HepG2 (cell line): Measurements from ENCODE around the gene KDM8. TPM values are rescaled to one million over a fixed set of nuclear protein-coding genes. Genes with fewer than 3 reads are reported as not detected.

Experiments
- ATAC-seq: fragments of 200-7000 bp; cut with Tn5 transposase; 3 replicates; pipeline ENCODE4 v1.9.1; 2020; ENCODE audit warnings: mild to moderate bottlenecking, moderate library complexity
- BruUV-seq: library from RNA; stranded (reverse); fragments of 400-500 nt; replicated peaks from 2 replicates; lab custom pipeline; 2021; lab: Mats Ljungman, UMichigan
- CTCF ChIA-PET: fragments of 300-600 bp; formaldehyde crosslinking; extraction: SDS; loops from one replicate; lab custom pipeline; 2021; ENCODE audit warnings: low total read pairs, inconsistent platforms, low intra/inter-chr PET ratio; lab: Yijun Ruan, JAX
- POLR2A ChIA-PET: fragments of 350-600 bp; sonication (Branson Sonifier 250); formaldehyde crosslinking; loops from one replicate; lab custom pipeline; 2020; ENCODE audit warnings: antibody characterized with exemption, inconsistent platforms; lab: Yijun Ruan, JAX
- DNase-seq: peaks from one replicate; pipeline ENCODE4 v3.0.0-alpha.2; 2015; ENCODE audit warnings: low spot score
- FAIRE-seq: peaks from 3 replicates; lab custom pipeline; 2011; peaks lifted over from hg19 to GRCh38; lab: Jason Lieb, UNC
- H2AFZ ChIP-seq: one replicate; pipeline ENCODE4 v1.6.1; 2011; ENCODE audit warnings: low read length, inconsistent platforms
- H3K27ac ChIP-seq: fragments of 300-600 bp; 3 replicates; pipeline ENCODE4 v1.8.0; 2011; ENCODE audit warnings: mixed run types, mild to moderate bottlenecking, mixed read lengths, low read length, inconsistent platforms; ENCODE audit not compliant: insufficient read depth; ENCODE audit errors: extremely low read length
- H3K27me3 ChIP-seq, 2 experiments: fragments of 200-600 bp in 1 of 2; 2 replicates in 1 of 2; 3 replicates in 1 of 2; pipeline versions ENCODE4 v1.6.0 to v1.8.0; 2011; ENCODE audit warnings: low read length in 2 of 2, mild to moderate bottlenecking in 2 of 2, moderate library complexity in 2 of 2, inconsistent platforms in 1 of 2; ENCODE audit not compliant: insufficient read depth in 2 of 2, control insufficient read depth in 1 of 2
- H3K36me3 ChIP-seq, 2 experiments: fragments of 200-600 bp in 1 of 2; replicated peaks in 1 of 2; 2 replicates in 1 of 2; 3 replicates in 1 of 2; pipeline versions ENCODE4 v1.5.1 to v1.8.0; 2011; ENCODE audit warnings: low read length in 2 of 2, inconsistent platforms in 1 of 2; ENCODE audit not compliant: insufficient read depth in 2 of 2, control insufficient read depth in 1 of 2
- H3K4me1 ChIP-seq: 2 replicates; pipeline ENCODE4 v1.5.1; 2012; ENCODE audit warnings: low read length, inconsistent platforms; ENCODE audit not compliant: insufficient read depth
- H3K4me2 ChIP-seq: 2 replicates; pipeline ENCODE4 v1.6.0; 2011; ENCODE audit warnings: low read depth, low read length, inconsistent platforms
- H3K4me3 ChIP-seq, 3 experiments: fragments of 200-600 bp in 1 of 3; sonication (generic), shearing (Covaris generic) in 1 of 3; replicated peaks in 1 of 3; 2 replicates each; pipeline ENCODE4 v1.5.1; 2011 to 2016; ENCODE audit warnings: low read length in 3 of 3, inconsistent platforms in 2 of 3, low read depth in 2 of 3, mild to moderate bottlenecking in 2 of 3, control low read depth in 1 of 3, mixed read lengths in 1 of 3; ENCODE audit not compliant: insufficient read depth in 1 of 3
- H3K79me2 ChIP-seq: one replicate; pipeline ENCODE4 v1.6.1; 2011; ENCODE audit warnings: low read length, inconsistent platforms; ENCODE audit not compliant: insufficient read depth
- H3K9ac ChIP-seq: 2 replicates; pipeline ENCODE4 v1.6.0; 2011; ENCODE audit warnings: mild to moderate bottlenecking, low read depth, low read length, inconsistent platforms; ENCODE audit not compliant: insufficient read depth
- H3K9me3 ChIP-seq: 2 replicates; pipeline ENCODE4 v1.5.1; 2012; ENCODE audit warnings: mild to moderate bottlenecking, low read length
- H4K20me1 ChIP-seq: 2 replicates; pipeline ENCODE4 v1.6.0; 2011; ENCODE audit warnings: inconsistent platforms, mild to moderate bottlenecking, low read length, moderate library complexity; ENCODE audit not compliant: insufficient read depth
- ARHGAP35 ChIP-seq: sonication (generic); formaldehyde crosslinking; IDR thresholded peaks from 2 replicates; pipeline ENCODE4 v1.9.0; 2022; ENCODE audit warnings: mild to moderate bottlenecking, inconsistent platforms, moderate library complexity, missing genetic modification reagents, borderline replicate concordance
- CENPT ChIP-seq: sonication (generic); formaldehyde crosslinking; IDR thresholded peaks from 2 replicates; pipeline ENCODE4 v1.8.0; 2022; ENCODE audit warnings: low read depth, mild to moderate bottlenecking, moderate library complexity, missing genetic modification reagents
- DR1 ChIP-seq: sonication (generic); formaldehyde crosslinking; IDR thresholded peaks from 2 replicates; pipeline ENCODE4 v1.8.0; 2021; ENCODE audit warnings: mild to moderate bottlenecking, missing genetic modification reagents, inconsistent platforms
- GABPA ChIP-seq, 2 experiments: IDR thresholded peaks; 2 replicates each; pipeline ENCODE4 v1.6.1; 2011 to 2016; ENCODE audit warnings: low read depth in 2 of 2, low read length in 1 of 2, missing biosample characterization in 1 of 2, missing genetic modification characterization in 1 of 2
- MBNL3 ChIP-seq: fragments of 250-450 bp; sonication (Bioruptor Pico); conservative IDR thresholded peaks from 2 replicates; pipeline ENCODE4 v1.8.0; 2022; ENCODE audit warnings: mild to moderate bottlenecking, inconsistent platforms
- POLR2AphosphoS5 ChIP-seq: IDR thresholded peaks from 2 replicates; pipeline ENCODE4 v1.6.1; 2012; ENCODE audit warnings: low read depth, low read length
- RCOR2 ChIP-seq: IDR thresholded peaks from 2 replicates; pipeline ENCODE4 v1.6.1; 2016; ENCODE audit warnings: missing biosample characterization, missing genetic modification reagents
- SALL1 ChIP-seq: sonication (generic); formaldehyde crosslinking; IDR thresholded peaks from 2 replicates; pipeline ENCODE4 v1.8.0; 2022; ENCODE audit warnings: mild to moderate bottlenecking, missing genetic modification reagents
- SPEN ChIP-seq: sonication (generic); formaldehyde crosslinking; IDR thresholded peaks from 2 replicates; pipeline ENCODE4 v1.5.1; 2020; ENCODE audit warnings: low read depth, mild to moderate bottlenecking, missing genetic modification reagents
- ZNF350 ChIP-seq: sonication (generic); formaldehyde crosslinking; IDR thresholded peaks from 2 replicates; pipeline ENCODE4 v1.4.0; 2020; ENCODE audit warnings: mild to moderate bottlenecking, low read depth, missing genetic modification reagents, borderline replicate concordance
- ZNF430 ChIP-seq: sonication (generic); formaldehyde crosslinking; IDR thresholded peaks from 2 replicates; pipeline ENCODE4 v1.9.0; 2021; ENCODE audit warnings: mild to moderate bottlenecking, missing genetic modification reagents
- ZNF713 ChIP-seq: sonication (generic); formaldehyde crosslinking; IDR thresholded peaks from 2 replicates; pipeline ENCODE4 v1.4.0; 2020; ENCODE audit warnings: mild to moderate bottlenecking, missing genetic modification reagents
- ZNF724P ChIP-seq: sonication (generic); formaldehyde crosslinking; IDR thresholded peaks from 2 replicates; pipeline ENCODE4 v1.8.0; 2022; ENCODE audit warnings: missing genetic modification reagents, borderline replicate concordance
- ZNF773 ChIP-seq: sonication (generic); formaldehyde crosslinking; IDR thresholded peaks from 2 replicates; pipeline ENCODE4 v1.4.0; 2020; ENCODE audit warnings: missing genetic modification reagents, borderline replicate concordance
- WGBS: methylation state at CpG from one replicate; pipeline ENCODE4 v1.1.6; 2017; ENCODE audit warnings: low lambda C conversion rate; 5-methylcytosine and 5-hydroxymethylcytosine counted together
- in situ Hi-C: cut with HindIII; loops from 2 replicates; pipeline ENCODE4 v1.10.0; 2017; ENCODE audit warnings: low pct_unique_long_range_greater_than_20kb; ENCODE audit not compliant: extremely low pct_ligation_motif_present
- intact Hi-C: fragments of 100-400 bp; cut with micrococcal nuclease; formaldehyde crosslinking; loops from one replicate; pipeline ENCODE4 v1.10.0; 2022; ENCODE audit not compliant: unreplicated experiment
- polyA plus RNA-seq, 8 experiments: library from polyadenylated mRNA; depleted of rRNA in 3 of 8; stranded (reverse) in 7 of 8; unstranded in 1 of 8; fragments of >200 nt; fragmentation: Illumina TruSeq in 4 of 8; extraction: Trizol in 4 of 8; gene quantifications; 2 replicates each; pipeline versions ENCODE4 v1.2.1 to v1.2.3, GENCODE V29; 2011 to 2016; ENCODE audit warnings: low read depth in 4 of 8, missing spikeins in 1 of 8, mixed read lengths in 1 of 8; ENCODE audit not compliant: insufficient read depth in 1 of 8
- total RNA-seq, 5 experiments: library from RNA; depleted of rRNA; stranded (reverse); fragments of >200 nt; fragmentation: Illumina TruSeq; extraction: Trizol; gene quantifications; 2 replicates each; pipeline ENCODE4 v1.2.3, GENCODE V29; 2016; ENCODE audit warnings: low read depth in 1 of 5
- TF ChIP-seq, protein P1 (sequence below): sonication (generic); formaldehyde crosslinking; IDR thresholded peaks from 2 replicates; pipeline ENCODE4 v1.4.0; 2020; ENCODE audit warnings: mild to moderate bottlenecking, missing genetic modification reagents
- TF ChIP-seq, protein P2 (sequence below): sonication (generic); formaldehyde crosslinking; IDR thresholded peaks from 2 replicates; pipeline ENCODE4 v1.8.1; 2023; ENCODE audit warnings: mild to moderate bottlenecking, inconsistent platforms, moderate library complexity, missing genetic modification reagents, borderline replicate concordance

Gene KDM8
- total and polyA plus RNA-seq, 2 of the 13 experiments (the other 11 are each of a cell fraction or from before 2014, with no cell fraction given): 3.3 to 8.6 TPM

DNA sequence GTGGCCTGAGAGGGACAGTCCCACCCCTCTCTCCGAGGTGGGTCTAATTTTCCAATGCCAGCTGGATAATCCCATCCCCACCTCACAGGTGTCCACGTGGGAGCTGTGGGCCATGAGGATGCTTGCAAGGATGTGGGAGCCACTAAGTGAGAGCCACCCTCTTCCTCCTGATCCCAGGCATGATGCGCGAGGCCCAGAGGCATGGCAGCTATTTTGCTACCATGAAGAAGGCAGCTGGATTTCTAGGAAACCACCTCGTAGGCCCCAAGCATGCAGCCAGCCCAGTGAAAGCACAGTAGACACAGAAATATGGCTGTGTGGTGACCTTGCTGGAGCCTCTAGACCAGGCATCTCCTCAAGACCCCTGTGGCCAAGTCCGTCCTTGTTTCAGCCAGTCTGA lies 20.4 kb downstream of the KDM8 start:
- no peak for ATAC-seq

More for the DNA sequence above, 20.4 kb downstream of the KDM8 start:
- H3K9ac ChIP-seq: no peak overlapping the region
- H3K27ac ChIP-seq: no peak overlapping the region
- H3K4me3 ChIP-seq: no peak overlapping the region
- ChIA-PET CTCF (no interaction called here), POLR2A (no interaction called here)
- no peak overlapping the region for H2AFZ ChIP-seq
- H3K36me3 ChIP-seq: peaks cover 5 to 8% of the 10 kb centered on the region in 2 experiments; a peak in 3 of 5 replicates
- H3K4me2 ChIP-seq: no peak overlapping the region
- no peaks in the 10 kb centered on the region for H3K27me3 ChIP-seq
- no peaks in the 10 kb centered on the region for H3K4me1 ChIP-seq
- no peaks in the 10 kb centered on the region for H4K20me1 ChIP-seq
- intact Hi-C loops (no loop called here), in situ Hi-C loops (no loop called here)
- BruUV-seq: no TSS peak
- H3K79me2 ChIP-seq: no peaks in the 10 kb centered on the region
- WGBS: 94% methylated on average over 6 of the region's 6 CpGs
- H3K9me3 ChIP-seq: no peaks in the 10 kb centered on the region
- no peak for FAIRE-seq
- TF ChIP-seq, protein P1, sequence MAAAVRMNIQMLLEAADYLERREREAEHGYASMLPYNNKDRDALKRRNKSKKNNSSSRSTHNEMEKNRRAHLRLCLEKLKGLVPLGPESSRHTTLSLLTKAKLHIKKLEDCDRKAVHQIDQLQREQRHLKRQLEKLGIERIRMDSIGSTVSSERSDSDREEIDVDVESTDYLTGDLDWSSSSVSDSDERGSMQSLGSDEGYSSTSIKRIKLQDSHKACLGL (CRISPR knock-in tag): peak; percentile 13; the same call in 1 of the 2 replicates
- TF ChIP-seq POLR2AphosphoS5 (peak; percentile 5; the same call in 1 of the 2 replicates), ZNF724P (CRISPR knock-in tag) (no peak), SALL1 (CRISPR knock-in tag) (no peak), CENPT (CRISPR knock-in tag) (no peak), ZNF713 (CRISPR knock-in tag) (no peak), ZNF430 (CRISPR knock-in tag) (no peak), ZNF350 (no peak), ARHGAP35 (CRISPR knock-in tag) (no peak), ZNF773 (no peak), DR1 (CRISPR knock-in tag) (no peak), GABPA (IDR thresholded peaks at IDR 0.05; ENCODE audit: low read depth, low read length) (no peak), GABPA (CRISPR knock-in tag; IDR thresholded peaks at IDR 0.05; ENCODE audit: low read depth) (no peak), RCOR2 (CRISPR knock-in tag) (no peak), MBNL3 (CRISPR knock-in tag) (no peak), SPEN (CRISPR knock-in tag) (no peak)
- TF ChIP-seq, protein P2, sequence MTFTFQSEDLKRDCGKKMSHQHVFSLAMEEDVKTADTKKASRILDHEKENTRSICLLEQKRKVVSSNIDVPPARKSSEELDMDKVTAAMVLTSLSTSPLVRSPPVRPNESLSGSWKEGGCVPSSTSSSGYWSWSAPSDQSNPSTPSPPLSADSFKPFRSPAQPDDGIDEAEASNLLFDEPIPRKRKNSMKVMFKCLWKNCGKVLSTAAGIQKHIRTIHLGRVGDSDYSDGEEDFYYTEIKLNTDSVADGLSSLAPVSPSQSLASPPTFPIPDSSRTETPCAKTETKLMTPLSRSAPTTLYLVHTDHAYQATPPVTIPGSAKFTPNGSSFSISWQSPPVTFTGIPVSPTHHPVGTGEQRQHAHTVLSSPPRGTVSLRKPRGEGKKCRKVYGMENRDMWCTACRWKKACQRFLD (CRISPR knock-in tag): no peak
- no peak for DNase-seq
